Endothelial cell of hepatic sinusoid (primary cell): ENCODE results near the gene DIP2B.

Experiments
- in situ Hi-C: cut with HindIII; loops from 2 replicates; pipeline ENCODE4 v1.10.0; 2017; ENCODE audit warnings: low sequenced_read_pairs

The DIP2B gene

DNA sequence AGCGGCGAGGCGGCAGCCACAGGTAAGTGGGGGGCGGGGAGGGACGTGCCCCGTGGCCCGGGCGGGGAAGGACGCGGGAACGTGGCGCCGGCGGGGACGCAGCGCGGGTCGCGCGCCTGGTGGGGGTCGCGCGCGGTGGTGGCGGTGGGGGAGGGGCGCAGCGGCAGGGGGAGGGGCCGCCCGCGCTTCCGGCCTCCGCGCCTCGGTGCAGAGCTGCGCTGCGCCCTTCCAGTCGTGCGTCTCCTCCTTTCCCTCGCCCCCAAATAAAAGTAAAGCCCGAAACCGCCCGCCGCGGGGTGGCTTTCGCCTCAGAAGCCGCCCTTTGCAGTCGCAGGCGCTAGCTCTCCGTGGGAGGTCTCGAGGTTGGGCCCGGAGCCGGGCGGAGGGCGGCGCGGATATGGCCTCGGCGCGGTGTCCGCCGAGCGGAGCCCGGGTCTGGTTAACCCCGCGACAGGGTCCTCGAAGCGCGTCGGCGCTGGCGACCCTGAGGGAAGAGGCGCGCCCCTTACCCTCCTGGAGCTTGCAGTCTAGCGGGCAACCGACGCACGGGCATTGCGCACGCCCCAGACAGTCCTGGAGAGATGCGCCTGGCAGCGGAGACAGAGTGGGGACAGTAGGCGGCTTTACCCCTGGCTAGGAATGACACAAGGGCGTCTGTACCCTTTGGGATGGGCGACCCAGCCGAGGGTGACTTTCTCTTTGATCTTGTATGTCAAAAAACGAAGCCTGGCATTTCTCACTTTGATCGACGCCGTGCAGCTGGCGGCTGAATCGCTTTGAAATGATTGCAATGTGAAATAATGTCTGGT, 259.7 kb downstream of the DIP2B start:
- in situ Hi-C loops = loop anchor here (5.0 kb wide), 1 partner anchor 67 kb away; no protein-coding TSS in a partner anchor

DNA sequence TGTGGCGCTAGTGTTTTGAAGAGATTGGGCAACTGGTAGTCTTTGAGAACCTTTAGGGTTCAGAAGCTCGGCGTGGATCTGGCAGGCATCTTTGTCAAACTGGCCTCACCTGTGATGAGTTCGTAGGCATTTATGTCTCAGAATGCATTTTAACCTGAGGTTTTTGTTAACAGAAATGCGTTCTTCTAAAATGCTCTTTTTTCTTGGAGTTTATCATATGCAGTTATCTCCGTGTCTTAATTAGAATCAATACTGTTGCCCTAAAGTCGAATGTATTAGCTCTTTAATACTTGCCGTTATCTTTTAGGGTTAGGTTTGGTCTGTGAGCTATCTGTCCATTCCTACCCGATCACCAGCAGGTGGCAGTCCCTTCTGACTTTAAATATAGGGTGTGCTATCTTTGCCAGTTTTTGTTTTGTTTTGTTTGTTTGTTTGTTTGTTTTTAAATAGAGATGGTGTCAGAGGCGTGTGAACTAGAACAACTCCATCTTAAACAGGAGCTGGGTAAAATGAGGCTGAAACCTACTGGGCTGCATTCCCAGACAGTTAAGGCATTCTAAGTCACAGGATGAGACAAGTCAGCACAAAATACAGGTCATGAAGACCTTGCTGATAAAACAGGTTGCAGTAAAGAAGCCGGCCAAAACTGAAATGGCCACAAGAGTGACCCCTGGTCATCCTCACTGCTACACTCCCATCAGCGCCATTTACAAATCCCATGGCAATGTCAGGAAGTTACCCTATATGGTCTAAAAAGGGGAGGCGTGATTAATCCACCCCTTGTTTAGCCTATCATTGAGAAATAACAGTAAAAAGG, 260.5 kb downstream of the DIP2B start:
- in situ Hi-C loops = loop anchor here (5.0 kb wide), 1 partner anchor 68 kb away; no protein-coding TSS in a partner anchor

DNA sequence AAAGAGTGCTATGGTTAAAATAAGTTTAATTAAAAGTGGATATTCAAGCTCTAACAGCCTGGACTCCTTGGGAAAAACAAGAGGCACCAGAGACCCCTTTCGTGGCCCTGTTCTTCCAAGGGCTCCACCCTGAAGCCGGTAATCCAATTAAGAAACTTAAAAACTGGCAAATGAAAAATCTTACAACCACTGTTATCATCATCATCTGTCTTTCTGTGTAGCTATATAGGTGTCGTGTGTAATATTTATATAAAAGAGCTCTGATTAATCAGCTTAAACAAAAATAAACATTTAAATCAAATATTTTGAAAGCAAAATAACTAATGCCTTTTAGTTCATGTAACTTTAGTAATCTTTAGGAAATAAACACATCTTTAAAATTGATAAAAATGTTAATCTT, 263.6 kb downstream of the DIP2B start:
- in situ Hi-C loops = loop anchor here (5.0 kb wide), 1 partner anchor 71 kb away; no protein-coding TSS in a partner anchor

DNA sequence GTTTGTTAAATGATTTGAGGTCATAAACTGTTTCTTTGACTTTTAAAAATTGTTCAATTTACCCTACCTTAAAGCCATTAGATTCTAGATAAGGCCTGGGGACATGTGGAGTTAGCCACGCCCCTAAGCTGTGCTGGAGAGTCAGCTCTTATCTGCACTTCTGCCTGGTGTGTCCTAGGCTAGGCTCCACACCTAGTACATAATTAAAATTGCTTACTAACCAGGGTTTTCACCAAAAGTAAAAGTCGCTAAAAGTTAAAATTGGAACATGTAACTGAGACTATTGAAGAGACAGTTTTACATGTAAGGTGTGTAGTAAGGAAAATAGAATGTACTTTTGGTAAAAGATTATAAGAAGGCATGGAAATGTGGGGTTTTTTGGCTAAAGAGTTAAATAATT, 264.0 kb downstream of the DIP2B start:
- in situ Hi-C loops = loop anchor here (5.0 kb wide), 1 partner anchor 72 kb away; no protein-coding TSS in a partner anchor

DNA sequence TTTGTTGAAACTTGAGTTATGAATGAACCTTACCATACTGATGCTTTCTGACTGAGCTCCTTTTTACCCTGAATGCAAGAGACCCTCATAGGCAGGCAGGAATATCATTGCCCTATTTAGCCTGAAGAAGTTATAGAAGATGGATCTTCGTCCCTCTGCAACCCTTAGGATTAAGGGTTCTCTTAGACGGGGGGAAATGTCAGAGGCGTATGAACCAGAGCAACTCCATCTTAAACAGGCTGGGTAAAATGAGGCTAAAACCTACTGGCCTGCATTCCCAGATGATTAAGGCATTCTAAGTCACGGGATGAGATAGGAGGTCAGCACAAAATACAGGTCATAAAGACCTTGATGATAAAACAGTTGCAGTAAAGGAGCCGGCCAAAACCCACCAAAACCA, 266.6 kb downstream of the DIP2B start:
- in situ Hi-C loops = no loop called here

DNA sequence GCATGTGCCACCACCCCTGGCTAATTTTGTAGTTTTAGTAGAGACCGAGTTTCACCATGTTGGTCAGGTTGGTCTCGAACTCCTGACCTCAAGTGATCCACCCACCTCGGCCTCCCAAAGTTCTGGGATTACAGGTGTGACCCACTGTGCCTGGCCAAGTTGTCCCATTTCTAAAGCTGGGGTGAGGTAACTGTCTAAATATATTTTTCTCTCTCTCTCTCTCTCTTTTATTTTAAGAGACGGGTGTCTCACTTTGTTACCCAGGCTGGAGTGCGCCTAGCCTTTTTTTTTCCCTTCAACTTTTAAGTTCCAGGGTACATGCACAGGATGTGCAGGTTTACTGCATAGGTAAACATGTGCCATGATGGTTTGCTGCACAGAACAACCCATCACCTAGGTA, 267.7 kb downstream of the DIP2B start:
- in situ Hi-C loops = no loop called here

DNA sequence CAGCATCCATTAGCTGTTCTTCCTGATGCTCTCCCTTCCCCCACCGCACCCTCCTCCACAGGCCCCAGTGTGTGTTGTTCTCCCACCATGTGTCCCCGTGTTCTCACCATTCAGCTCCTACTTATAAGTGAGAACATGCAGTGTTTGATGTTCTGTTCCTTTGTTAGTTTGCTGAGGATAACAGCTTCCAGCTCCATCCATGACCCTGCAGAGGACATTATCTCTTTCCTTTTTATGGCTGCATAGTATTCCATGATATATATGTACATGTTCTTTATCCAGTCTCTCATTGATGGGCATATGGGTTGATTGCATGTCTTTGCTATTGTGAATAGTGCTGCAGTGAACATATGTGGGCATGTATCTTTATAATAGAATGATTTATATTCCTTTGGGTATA, 268.1 kb downstream of the DIP2B start:
- in situ Hi-C loops = no loop called here

DNA sequence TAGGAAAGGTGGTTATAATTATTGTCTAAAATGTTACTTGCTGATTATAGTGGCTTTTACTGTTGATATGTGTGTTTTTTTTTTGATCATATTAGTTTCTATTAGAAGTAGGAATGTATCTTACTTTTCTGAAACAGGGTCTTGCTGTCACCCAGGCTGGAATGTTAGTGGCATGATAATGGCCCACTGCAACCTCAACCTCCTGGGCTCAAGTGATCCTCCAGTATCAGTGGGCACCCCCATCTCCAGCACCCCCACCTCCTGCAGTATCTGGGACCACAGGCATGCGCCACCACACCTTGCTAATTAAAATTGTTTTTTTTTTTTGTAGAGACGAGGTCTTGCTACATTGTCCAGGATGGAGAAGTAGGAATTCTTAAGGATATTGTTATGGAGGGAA, 270.5 kb downstream of the DIP2B start:
- in situ Hi-C loops = loop anchor here (25.0 kb wide), 1 partner anchor 237 kb away; no protein-coding TSS in a partner anchor

DNA sequence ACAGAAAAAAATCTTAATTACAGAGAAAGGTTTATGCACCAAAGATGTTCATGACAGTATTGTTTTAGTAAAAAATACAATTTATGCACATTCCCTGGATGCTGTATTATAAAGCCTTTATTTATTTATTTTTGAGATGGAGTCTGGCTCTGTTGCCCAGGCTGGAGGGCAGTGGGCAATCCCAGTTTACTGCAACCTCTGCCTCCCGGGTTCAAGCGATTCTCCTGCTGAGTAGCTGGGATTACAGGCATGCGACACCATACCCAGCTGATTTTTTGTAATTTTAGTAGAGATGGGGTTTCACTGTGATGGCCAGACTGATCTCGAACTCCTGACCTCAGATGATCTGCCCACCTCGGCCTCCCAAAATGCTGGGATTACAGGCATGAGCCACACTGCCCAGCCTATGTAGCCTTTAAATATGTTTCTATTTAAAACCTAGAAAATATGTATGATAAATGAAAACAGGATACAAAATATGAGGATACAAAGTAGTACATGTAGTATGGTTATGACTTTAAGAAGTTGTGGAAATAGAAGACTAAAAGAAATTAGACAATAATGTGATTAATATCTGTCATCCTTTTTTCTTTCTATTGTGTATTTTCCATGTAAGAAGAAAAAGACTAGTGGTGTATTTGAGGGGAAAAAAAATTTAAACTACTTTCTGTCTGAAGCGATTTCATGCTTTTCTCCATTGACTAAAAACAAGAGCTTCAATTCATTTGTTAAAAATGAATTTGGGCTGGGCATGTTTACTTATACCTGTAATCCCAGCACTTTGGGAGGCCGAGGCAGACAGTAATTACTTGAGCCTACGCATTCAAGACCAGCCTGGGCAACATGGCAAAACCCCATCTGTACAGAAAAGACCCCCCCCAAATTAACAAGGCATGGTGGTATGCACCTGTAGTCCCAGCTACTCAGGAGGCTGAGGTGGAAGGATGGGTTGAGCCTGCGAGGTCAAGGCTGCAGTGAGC, 272.3 kb downstream of the DIP2B start:
- in situ Hi-C loops = loop anchor here (25.0 kb wide), 1 partner anchor 235 kb away; no protein-coding TSS in a partner anchor

DNA sequence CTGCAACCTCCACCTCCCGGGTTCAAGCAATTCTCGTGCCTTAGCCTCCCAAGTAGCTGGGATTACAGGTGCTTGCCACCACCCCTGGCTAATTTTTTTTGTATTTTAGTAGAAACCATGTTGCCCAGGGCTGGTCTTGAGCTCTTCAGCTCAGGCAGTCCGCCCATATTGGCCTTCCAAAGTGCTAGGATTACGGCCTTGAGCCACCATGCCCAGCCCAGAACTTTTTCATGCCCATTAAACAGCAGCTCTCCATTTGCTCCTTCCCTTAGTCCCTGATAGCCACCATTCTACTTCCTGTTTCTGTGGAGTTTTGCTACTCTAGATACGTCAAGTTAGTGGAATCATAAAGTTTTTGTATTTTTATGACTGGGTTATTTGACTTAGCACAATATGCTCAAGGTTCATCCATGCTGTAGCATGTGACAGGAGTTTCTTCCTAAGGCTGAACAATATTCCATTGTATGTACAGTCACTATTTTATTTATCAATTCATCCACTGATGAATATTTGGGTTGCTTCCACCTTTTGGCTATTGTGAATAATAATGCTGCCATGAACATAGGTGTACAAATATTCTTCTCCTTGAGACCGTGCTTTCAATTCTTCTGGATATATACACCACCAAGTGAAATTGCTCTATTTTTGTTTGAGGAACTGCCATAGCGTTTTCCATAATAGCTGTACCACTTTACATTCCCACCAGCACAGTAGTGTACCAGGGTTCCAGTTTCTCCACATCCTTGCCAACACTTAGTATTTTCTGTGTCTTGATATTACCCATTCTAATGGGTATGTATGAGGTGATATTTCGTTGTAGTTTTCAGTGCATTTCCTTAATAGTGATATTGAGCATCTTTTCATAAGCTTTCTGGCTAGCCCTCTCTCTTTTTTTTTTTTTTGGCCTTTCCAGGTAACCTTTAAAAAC, 274.1 kb downstream of the DIP2B start:
- in situ Hi-C loops = loop anchor here (25.0 kb wide), 1 partner anchor 233 kb away; no protein-coding TSS in a partner anchor

DNA sequence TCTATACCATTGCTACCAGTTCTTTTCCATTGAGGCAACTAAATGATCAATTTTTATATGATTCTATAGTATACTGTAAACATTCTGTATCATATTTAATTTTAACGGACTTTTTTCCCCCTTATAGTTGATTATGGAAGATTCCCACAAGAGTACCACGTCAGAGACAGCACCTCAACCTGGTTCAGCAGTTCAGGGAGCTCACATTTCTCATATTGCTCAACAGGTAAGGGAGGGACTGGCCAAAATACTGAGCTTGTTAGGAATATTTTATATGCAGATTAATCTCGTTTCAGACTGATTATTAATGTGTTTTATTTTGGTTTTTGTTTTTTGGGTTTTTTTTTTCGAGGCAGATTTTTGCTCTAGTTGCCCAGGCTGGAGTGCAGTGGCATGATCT, 275.2 kb downstream of the DIP2B start:
- in situ Hi-C loops = loop anchor here (25.0 kb wide), 1 partner anchor 232 kb away; no protein-coding TSS in a partner anchor

DNA sequence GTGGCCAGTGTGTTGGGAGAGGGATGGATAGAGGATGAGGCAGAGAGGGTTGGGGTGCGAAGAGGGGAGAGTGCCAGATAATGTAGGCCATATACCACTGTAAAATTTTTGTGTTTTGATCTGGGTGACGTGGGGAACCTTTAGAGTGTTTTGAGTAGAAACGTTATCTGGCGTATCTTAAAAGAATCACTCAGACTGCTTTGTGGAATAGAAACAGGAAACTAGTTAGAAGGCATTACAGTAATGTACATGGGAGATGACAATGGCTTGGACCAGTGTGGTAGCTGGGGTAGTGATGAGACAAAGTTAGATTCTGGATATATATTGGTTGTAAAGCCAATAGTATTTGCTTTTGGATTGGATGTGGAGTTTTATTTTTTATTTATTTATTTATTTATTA, 279.7 kb downstream of the DIP2B start:
- in situ Hi-C loops = loop anchor here (25.0 kb wide), 1 partner anchor 228 kb away; no protein-coding TSS in a partner anchor

DNA sequence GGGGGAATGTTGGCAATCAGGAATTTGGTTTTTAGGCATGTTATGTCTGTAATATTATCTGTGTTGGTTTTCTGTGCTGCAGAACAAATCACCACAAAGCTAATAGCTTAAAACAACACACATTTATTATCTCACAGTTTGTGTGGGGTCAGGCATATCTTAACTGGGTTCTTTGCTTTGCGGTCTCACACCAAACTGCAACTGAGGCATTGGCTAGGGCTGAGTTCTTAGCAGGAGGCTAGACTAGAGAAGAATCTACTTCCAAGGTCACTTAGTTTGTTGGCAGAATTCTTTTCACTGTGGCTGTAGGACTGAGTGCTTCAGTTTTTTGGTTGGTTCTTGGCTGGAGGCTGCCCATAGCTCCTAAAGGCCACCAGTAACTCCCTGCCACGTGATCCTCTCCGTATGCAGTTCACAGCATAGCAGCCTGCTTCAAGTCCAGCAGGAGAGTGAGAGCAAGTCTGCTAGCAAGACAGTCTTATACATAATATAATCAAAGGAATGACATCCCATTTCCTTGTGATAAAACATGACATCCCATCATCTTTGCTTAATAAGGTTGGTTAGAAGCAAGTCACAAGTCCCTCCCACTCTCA, 280.7 kb downstream of the DIP2B start:
- in situ Hi-C loops = loop anchor here (25.0 kb wide), 1 partner anchor 227 kb away; no protein-coding TSS in a partner anchor

DNA sequence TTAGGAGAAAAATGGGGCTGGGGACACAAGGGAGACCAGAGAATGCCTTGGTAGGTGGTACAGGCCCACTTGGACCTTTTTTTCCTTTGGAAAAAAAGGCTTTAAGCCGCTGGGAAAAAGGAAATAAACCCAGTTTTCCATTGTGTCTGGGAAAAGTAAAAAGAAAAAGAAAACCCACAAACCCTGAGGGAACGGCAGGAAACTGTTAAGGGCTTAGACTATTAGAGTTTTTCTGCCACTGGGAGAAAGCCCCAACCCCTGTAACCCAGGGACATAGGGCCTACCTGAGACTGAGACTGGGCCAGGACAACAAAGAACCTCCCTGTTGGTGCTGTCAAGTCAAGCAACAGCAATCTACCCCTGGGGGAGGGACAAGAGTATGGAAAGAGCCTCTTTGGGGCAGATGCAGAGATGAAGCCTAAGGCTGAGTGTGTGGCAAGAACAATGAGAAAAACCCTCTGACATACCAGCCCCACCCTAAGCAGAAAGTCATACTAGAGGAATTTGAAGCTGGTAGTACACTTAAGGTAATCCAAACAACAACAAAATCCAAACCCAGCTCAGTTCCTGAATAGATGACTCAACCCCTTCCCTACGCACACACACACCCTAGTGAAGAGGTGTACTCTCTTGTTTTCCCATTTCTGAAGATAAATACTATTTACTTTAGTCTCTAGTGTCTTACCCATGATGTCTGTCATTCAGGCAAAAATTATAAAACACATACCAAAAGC, 281.9 kb downstream of the DIP2B start:
- in situ Hi-C loops = loop anchor here (25.0 kb wide), 1 partner anchor 226 kb away; no protein-coding TSS in a partner anchor

DNA sequence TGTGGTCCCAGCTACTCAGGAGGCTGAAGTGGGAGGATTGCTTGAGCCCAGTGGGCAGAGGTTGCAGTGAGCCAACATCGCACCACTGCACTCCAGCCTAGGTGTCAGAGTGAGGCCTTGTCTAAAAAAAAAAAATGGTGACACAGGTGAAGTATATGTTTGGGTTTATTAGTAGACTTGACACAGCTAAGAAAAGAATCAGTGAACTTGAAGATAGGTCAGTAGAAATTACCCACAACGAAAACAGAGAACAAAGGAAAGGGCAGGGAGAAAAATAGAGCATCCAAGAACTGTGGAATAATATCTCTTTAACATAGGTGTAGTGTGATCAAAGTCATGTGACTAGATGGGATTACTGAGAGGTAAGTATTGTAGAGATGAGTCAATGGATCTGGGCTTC, 282.8 kb downstream of the DIP2B start:
- in situ Hi-C loops = loop anchor here (25.0 kb wide), 1 partner anchor 225 kb away; no protein-coding TSS in a partner anchor

DNA sequence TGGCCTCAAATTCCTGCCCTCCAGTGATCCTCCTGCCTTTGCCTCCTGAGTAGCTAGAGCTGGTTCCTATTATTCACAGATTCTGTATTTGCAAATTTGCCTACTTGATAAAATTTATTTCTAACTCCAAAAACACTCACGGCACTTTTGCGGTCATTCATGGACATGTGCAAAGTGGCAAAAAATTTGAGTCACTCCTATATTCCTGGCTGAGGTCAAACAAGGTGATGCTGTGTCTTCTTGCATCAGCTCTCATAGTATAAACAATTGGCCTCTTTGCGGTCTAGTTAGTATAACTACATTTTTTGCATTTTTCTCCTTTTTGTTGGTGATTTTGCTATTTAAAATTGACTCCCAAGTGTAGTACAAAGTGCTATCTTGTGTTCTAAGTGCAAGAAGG, 283.8 kb downstream of the DIP2B start:
- in situ Hi-C loops = loop anchor here (25.0 kb wide), 1 partner anchor 224 kb away; no protein-coding TSS in a partner anchor

DNA sequence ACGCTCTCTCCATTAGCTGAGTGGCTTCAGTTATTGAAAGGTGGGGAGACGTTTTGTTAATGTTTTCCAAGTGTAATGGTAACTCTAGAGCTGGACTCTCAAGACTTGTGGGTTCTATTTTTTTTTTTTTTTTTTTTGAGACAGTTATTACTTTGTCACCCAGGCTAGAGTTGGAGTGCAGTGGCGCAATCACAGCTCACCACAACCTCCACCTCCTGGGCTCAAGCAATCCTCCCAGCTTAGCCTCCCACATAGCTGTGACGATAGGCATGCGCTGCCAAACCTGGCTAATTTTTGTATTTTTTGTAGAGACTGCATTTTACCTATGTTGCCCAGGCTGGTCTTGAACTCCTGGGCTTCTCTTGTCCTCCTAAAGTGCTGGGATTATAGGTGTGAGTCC, 285.3 kb downstream of the DIP2B start:
- in situ Hi-C loops = loop anchor here (5.0 to 25.0 kb wide), 2 partner anchors 72 to 222 kb away; no protein-coding TSS in a partner anchor
